HCT116 (cell line): ENCODE measurements around the gene UBE3C. TPM values are rescaled to one million over a fixed set of nuclear protein-coding genes. Genes with fewer than 3 reads are reported as not detected.

ENCODE experiments used
- ATAC-seq: fragments of 200-7000 bp; cut with Tn5 transposase; 2 replicates; pipeline ENCODE4 v1.9.1; 2020; ENCODE audit warnings: mild to moderate bottlenecking, moderate library complexity
- BruUV-seq: library from RNA; stranded (reverse); fragments of 400-500 nt; replicated peaks from 2 replicates; lab custom pipeline; 2021; lab: Mats Ljungman, UMichigan
- CTCF ChIA-PET: fragments of 300-600 bp; sonication (Branson Sonifier 250); formaldehyde crosslinking; loops from one replicate; lab custom pipeline; 2021; ENCODE audit warnings: antibody characterized with exemption; lab: Charles Lee
- POLR2A ChIA-PET: fragments of 300-600, 350-600 bp; sonication (Branson Sonifier 250); formaldehyde crosslinking; loops from one replicate; lab custom pipeline; 2021; ENCODE audit warnings: antibody characterized with exemption; lab: Charles Lee
- RAD21 ChIA-PET, 2 experiments: fragments of 300-600 bp; sonication (Branson Sonifier 250); formaldehyde crosslinking; loops; one replicate each; lab custom pipeline; 2023; ENCODE audit warnings: low total read pairs in 2 of 2; ENCODE audit not compliant: uncharacterized antibody in 2 of 2, unreplicated experiment in 2 of 2, low non-redundant PET in 1 of 2; lab: Charles Lee
- DNase-seq: peaks from one replicate; pipeline ENCODE4 v3.0.0-alpha.2; 2010; ENCODE audit warnings: low read depth, low spot score
- H2AFZ ChIP-seq: fragments of 200-600 bp; shearing (Covaris generic), sonication (generic); 2 replicates; pipeline ENCODE4 v1.6.1; 2017; ENCODE audit warnings: low read depth, mixed run types, mixed read lengths, antibody characterized with exemption, low read length; ENCODE audit not compliant: poor library complexity, severe bottlenecking
- H3K27ac ChIP-seq: 2 replicates; pipeline ENCODE4 v1.5.1; 2012; ENCODE audit warnings: low read depth, low read length
- H3K27me3 ChIP-seq: fragments of 200-600 bp; sonication (generic); 2 replicates; pipeline ENCODE4 v1.6.1; 2016; ENCODE audit warnings: mixed run types, low read length, mixed read lengths; ENCODE audit not compliant: insufficient read depth
- H3K36me3 ChIP-seq, 2 experiments: fragments of 200-500 bp in 1 of 2; fragments of 200-600 bp in 1 of 2; sonication (Bioruptor generic) in 1 of 2; sonication (generic) in 1 of 2; 2 replicates each; pipeline versions ENCODE4 v1.5.1 to v1.6.1; 2014 to 2016; ENCODE audit warnings: low read length in 2 of 2, inconsistent platforms in 1 of 2, mixed read lengths in 1 of 2, mixed run types in 1 of 2; ENCODE audit not compliant: insufficient read depth in 2 of 2, control insufficient read depth in 1 of 2
- H3K4me1 ChIP-seq, 2 experiments: fragments of 200-600 bp in 1 of 2; sonication (generic) in 1 of 2; 2 replicates each; pipeline versions ENCODE4 v1.5.1 to v1.6.1; 2012 to 2017; ENCODE audit warnings: low read length in 2 of 2, inconsistent platforms in 1 of 2, mild to moderate bottlenecking in 1 of 2, mixed read lengths in 1 of 2, mixed run types in 1 of 2, moderate library complexity in 1 of 2; ENCODE audit not compliant: insufficient read depth in 2 of 2, control insufficient read depth in 1 of 2
- H3K4me2 ChIP-seq: fragments of 200-600 bp; sonication (generic); 2 replicates; pipeline ENCODE4 v1.6.1; 2017; ENCODE audit warnings: mixed run types, low read length, mixed read lengths
- H3K4me3 ChIP-seq, 2 experiments: fragments of 200-600 bp in 1 of 2; sonication (generic) in 1 of 2; replicated peaks in 1 of 2; 2 replicates each; pipeline ENCODE4 v1.5.1; 2011 to 2016; ENCODE audit warnings: low read length in 2 of 2, control low read depth in 1 of 2, low read depth in 1 of 2, mild to moderate bottlenecking in 1 of 2, mixed read lengths in 1 of 2, mixed run types in 1 of 2
- H3K79me2 ChIP-seq: fragments of 200-600 bp; sonication (generic); 2 replicates; pipeline ENCODE4 v1.6.1; 2017; ENCODE audit warnings: mild to moderate bottlenecking, mixed run types, low read length, moderate library complexity, mixed read lengths; ENCODE audit not compliant: insufficient read depth
- H3K9ac ChIP-seq: fragments of 200-600 bp; sonication (generic); 2 replicates; pipeline ENCODE4 v1.6.1; 2016; ENCODE audit warnings: low read length, mixed read lengths
- H3K9me2 ChIP-seq: fragments of 200-600 bp; sonication (generic), shearing (Covaris generic); 2 replicates; pipeline ENCODE4 v1.6.1; 2017; ENCODE audit warnings: mixed run types, mild to moderate bottlenecking, moderate library complexity; ENCODE audit not compliant: insufficient read depth
- H3K9me3 ChIP-seq, 2 experiments: fragments of 200-500 bp in 1 of 2; fragments of 200-600 bp in 1 of 2; sonication (Bioruptor generic) in 1 of 2; sonication (generic) in 1 of 2; 2 replicates each; pipeline ENCODE4 v1.6.1; 2014 to 2017; ENCODE audit warnings: low read length in 2 of 2, mixed read lengths in 2 of 2, inconsistent platforms in 1 of 2, low read depth in 1 of 2, mild to moderate bottlenecking in 1 of 2, mixed run types in 1 of 2, moderate library complexity in 1 of 2; ENCODE audit not compliant: control insufficient read depth in 1 of 2, insufficient read depth in 1 of 2
- H4K20me1 ChIP-seq: fragments of 200-600 bp; sonication (generic), shearing (Covaris generic); 2 replicates; pipeline ENCODE4 v1.6.1; 2017; ENCODE audit warnings: mixed run types, mild to moderate bottlenecking, moderate library complexity; ENCODE audit not compliant: insufficient read depth
- CBX3 ChIP-seq: IDR thresholded peaks from 2 replicates; pipeline ENCODE4 v1.6.1; 2012; ENCODE audit warnings: low read depth
- EGR1 ChIP-seq: IDR thresholded peaks from 2 replicates; pipeline ENCODE4 v1.6.1; 2012; ENCODE audit warnings: low read depth
- FOSL1 ChIP-seq: IDR thresholded peaks from 2 replicates; pipeline ENCODE4 v1.6.1; 2012; ENCODE audit warnings: low read depth
- POLR2A ChIP-seq: IDR thresholded peaks from 2 replicates; pipeline ENCODE4 v1.7.0; 2011; ENCODE audit warnings: borderline replicate concordance; ENCODE audit not compliant: insufficient read depth, insufficient read length; ENCODE audit errors: extremely low read depth
- POLR2AphosphoS5 ChIP-seq: IDR thresholded peaks from 2 replicates; pipeline ENCODE4 v1.6.1; 2011; ENCODE audit warnings: mild to moderate bottlenecking, low read depth, low read length, moderate library complexity
- SIN3A ChIP-seq: IDR thresholded peaks from 2 replicates; pipeline ENCODE4 v1.6.1; 2012; ENCODE audit warnings: low read depth
- ZFX ChIP-seq: fragments of 450-650 bp; IDR thresholded peaks from 2 replicates; pipeline ENCODE4 v1.6.1; 2017
- intact Hi-C: fragments of 100-400 bp; cut with micrococcal nuclease; formaldehyde crosslinking; loops from 2 replicates; pipeline ENCODE4 v1.10.0; 2022
- total RNA-seq: library from RNA; stranded (reverse); gene quantifications from one replicate; pipeline ENCODE4 v1.2.1, GENCODE V29; 2021; ENCODE audit not compliant: unreplicated experiment
- TF ChIP-seq, protein P1 (sequence below): IDR thresholded peaks from 2 replicates; pipeline ENCODE4 v1.6.1; 2012; ENCODE audit warnings: low read depth

Gene UBE3C
- total RNA-seq, 1 experiment from 2014 or later = 68.3 TPM

DNA sequence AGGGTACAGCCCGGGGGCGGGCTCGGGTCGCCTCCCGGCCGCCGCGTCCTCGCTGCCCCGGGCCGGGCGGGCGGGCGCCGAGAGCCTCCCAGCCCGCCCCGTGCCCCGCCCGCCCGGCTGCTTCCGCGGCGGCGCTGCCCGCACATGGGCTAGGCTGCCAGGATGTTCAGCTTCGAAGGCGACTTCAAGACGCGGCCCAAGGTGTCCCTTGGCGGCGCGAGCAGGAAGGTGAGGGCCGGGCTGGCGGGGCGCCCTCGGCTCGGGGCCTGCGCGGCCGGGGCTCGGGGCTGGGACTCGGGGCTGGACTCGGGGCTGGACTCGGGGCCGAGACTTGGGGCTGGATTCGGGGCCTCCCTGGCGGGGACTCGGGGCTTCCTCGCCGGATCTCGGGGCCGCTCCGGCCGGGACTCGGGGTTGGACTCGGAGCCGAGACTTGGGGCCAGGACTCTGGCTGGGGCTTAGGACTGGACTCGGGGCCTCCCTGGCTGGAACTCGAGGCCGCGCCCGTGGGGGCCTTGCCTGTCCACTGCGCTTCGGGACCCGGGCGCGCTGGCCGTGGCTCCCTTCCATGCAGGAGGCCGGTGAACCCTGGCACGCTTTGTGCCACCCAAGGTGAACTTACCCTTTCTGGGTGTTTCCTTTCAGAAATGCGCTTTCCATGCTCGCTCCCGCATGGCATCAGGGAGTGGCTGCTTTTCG, 534 bp downstream of the UBE3C start:
- Histone ChIP-seq H3K4me1 (peaks cover 3 to 30% of the 10 kb centered on the region in 2 experiments; a peak in 3 of 4 replicates), H3K4me3 (peak overlapping the region; percentile 68 to 96), H3K36me3 (peaks cover 10 to 20% of the 10 kb centered on the region in 2 experiments; a peak in 3 of 4 replicates), H3K9ac (peak overlapping the region; percentile 99), H3K27me3 (no peaks in the 10 kb centered on the region), H4K20me1 (no peaks in the 10 kb centered on the region; the same call in 1 of the 2 replicates), H3K27ac (peak overlapping the region; percentile 91), H3K9me3 (no peaks in the 10 kb centered on the region), H3K9me2 (no peaks in the 10 kb centered on the region), H3K79me2 (peaks cover 52% of the 10 kb centered on the region), H3K4me2 (peak overlapping the region; percentile 95), H2AFZ (no peak overlapping the region)
- no TSS peak for BruUV-seq
- ChIA-PET POLR2A (no interaction called here), CTCF (no interaction called here), RAD21 (no interaction called here)
- intact Hi-C loops = loop anchor here (2.0 to 5.0 kb wide), 2 partner anchors 128 to 232 kb away; partner anchors contain the start of gene MNX1
- peak; percentile 62 for ATAC-seq
- peak; percentile 46 for TF ChIP-seq ZFX
- TF ChIP-seq POLR2A = no peak
- TF ChIP-seq FOSL1 = no peak
- no peak for TF ChIP-seq CBX3
- TF ChIP-seq SIN3A = 0 out of 2 replicates have a peak, but pooled peaks have one; percentile 14
- no peak for TF ChIP-seq EGR1
- no peak for TF ChIP-seq POLR2AphosphoS5
- TF ChIP-seq, protein P1, sequence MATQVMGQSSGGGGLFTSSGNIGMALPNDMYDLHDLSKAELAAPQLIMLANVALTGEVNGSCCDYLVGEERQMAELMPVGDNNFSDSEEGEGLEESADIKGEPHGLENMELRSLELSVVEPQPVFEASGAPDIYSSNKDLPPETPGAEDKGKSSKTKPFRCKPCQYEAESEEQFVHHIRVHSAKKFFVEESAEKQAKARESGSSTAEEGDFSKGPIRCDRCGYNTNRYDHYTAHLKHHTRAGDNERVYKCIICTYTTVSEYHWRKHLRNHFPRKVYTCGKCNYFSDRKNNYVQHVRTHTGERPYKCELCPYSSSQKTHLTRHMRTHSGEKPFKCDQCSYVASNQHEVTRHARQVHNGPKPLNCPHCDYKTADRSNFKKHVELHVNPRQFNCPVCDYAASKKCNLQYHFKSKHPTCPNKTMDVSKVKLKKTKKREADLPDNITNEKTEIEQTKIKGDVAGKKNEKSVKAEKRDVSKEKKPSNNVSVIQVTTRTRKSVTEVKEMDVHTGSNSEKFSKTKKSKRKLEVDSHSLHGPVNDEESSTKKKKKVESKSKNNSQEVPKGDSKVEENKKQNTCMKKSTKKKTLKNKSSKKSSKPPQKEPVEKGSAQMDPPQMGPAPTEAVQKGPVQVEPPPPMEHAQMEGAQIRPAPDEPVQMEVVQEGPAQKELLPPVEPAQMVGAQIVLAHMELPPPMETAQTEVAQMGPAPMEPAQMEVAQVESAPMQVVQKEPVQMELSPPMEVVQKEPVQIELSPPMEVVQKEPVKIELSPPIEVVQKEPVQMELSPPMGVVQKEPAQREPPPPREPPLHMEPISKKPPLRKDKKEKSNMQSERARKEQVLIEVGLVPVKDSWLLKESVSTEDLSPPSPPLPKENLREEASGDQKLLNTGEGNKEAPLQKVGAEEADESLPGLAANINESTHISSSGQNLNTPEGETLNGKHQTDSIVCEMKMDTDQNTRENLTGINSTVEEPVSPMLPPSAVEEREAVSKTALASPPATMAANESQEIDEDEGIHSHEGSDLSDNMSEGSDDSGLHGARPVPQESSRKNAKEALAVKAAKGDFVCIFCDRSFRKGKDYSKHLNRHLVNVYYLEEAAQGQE = no peak
- DNase-seq = no peak
